K562 (cell line): ENCODE measurements around the gene CMIP. TPM values are rescaled to one million over a fixed set of nuclear protein-coding genes. Genes with fewer than 3 reads are reported as not detected.
A peak's percentile ranks its signal among the peaks of the same experiment; 100 is the strongest.

ENCODE experiments used
- BACH1 ChIP-seq: fragments of 200-800 bp; sonication (Bioruptor generic); IDR thresholded peaks from 2 replicates; pipeline ENCODE4 v1.6.1; 2016; ENCODE audit warnings: missing genetic modification characterization, missing compliant biosample characterization
- CBX3 ChIP-seq, 2 experiments: IDR thresholded peaks; 1 replicate in 1 of 2; 2 replicates in 1 of 2; pipeline ENCODE4 v1.6.1; 2012; ENCODE audit warnings: inconsistent platforms in 2 of 2, low read length in 2 of 2, borderline replicate concordance in 1 of 2, control low read depth in 1 of 2
- CHAMP1 ChIP-seq: fragments of 450-650 bp; IDR thresholded peaks from 2 replicates; pipeline ENCODE4 v1.6.1; 2016; ENCODE audit warnings: mild to moderate bottlenecking
- CREB3L1 ChIP-seq: fragments of 450-650 bp; IDR thresholded peaks from 2 replicates; pipeline ENCODE4 v1.6.1; 2014; ENCODE audit warnings: low read depth, mild to moderate bottlenecking, moderate library complexity, borderline replicate concordance
- ELF1 ChIP-seq: fragments of 200-800 bp; sonication (Bioruptor generic); IDR thresholded peaks from 2 replicates; pipeline ENCODE4 v1.6.1; 2016; ENCODE audit warnings: missing genetic modification characterization, missing compliant biosample characterization
- NCOA1 ChIP-seq: fragments of 450-650 bp; IDR thresholded peaks from 2 replicates; pipeline ENCODE4 v1.6.1; 2016; ENCODE audit warnings: low read depth
- NEUROD1 ChIP-seq: fragments of 150-350 bp; IDR thresholded peaks from 2 replicates; pipeline ENCODE4 v1.6.1; 2014; ENCODE audit warnings: borderline replicate concordance, low read length, low read depth; ENCODE audit not compliant: partially characterized antibody
- NFE2 ChIP-seq: IDR thresholded peaks from 2 replicates; pipeline ENCODE4 v1.6.1; 2014; ENCODE audit warnings: antibody characterized with exemption, low read depth
- SMAD1 ChIP-seq: fragments of 150-350 bp; IDR thresholded peaks from 2 replicates; pipeline ENCODE4 v1.6.1; 2014; ENCODE audit warnings: low read length, low read depth; ENCODE audit not compliant: partially characterized antibody
- SRSF9 ChIP-seq: fragments of 200-400 bp; formaldehyde crosslinking; IDR thresholded peaks from 2 replicates; pipeline ENCODE4 v1.6.1; 2017; ENCODE audit warnings: low read depth, low read length, borderline replicate concordance
- TBL1XR1 ChIP-seq, 2 experiments: IDR thresholded peaks; 2 replicates each; pipeline ENCODE4 v1.6.1; 2012; ENCODE audit warnings: improper control_type of control experiment in 2 of 2, low read length in 2 of 2, mild to moderate bottlenecking in 1 of 2
- TEAD1 ChIP-seq, 2 experiments: fragments of 450-650 bp in 1 of 2; sonication (generic) in 1 of 2; formaldehyde crosslinking; IDR thresholded peaks; 2 replicates each; pipeline versions ENCODE4 v1.4.0 to v1.8.0; 2020 to 2022; ENCODE audit warnings: mild to moderate bottlenecking in 2 of 2, missing genetic modification reagents in 1 of 2
- TFE3 ChIP-seq: fragments of 450-650 bp; formaldehyde crosslinking; IDR thresholded peaks from 2 replicates; pipeline ENCODE4 v1.4.0; 2020; ENCODE audit warnings: mild to moderate bottlenecking, mixed read lengths
- YBX1 ChIP-seq: fragments of 450-650 bp; IDR thresholded peaks from 2 replicates; pipeline ENCODE4 v1.7.1; 2016; ENCODE audit warnings: mild to moderate bottlenecking
- ZHX1 ChIP-seq: fragments of 150-350 bp; conservative IDR thresholded peaks from 2 replicates; pipeline ENCODE4 v1.6.1; 2014; ENCODE audit warnings: low read length
- ZNF512 ChIP-seq: IDR thresholded peaks from 2 replicates; pipeline ENCODE4 v1.6.1; 2016; ENCODE audit warnings: missing genetic modification characterization, missing compliant biosample characterization
- ZNF76 ChIP-seq: fragments of 250-450 bp; sonication (Bioruptor Pico); IDR thresholded peaks from 2 replicates; pipeline ENCODE4 v1.4.0; 2020; ENCODE audit warnings: mild to moderate bottlenecking, moderate library complexity, borderline replicate concordance
- polyA plus RNA-seq, 8 experiments: library from polyadenylated mRNA; depleted of rRNA in 4 of 8; stranded (reverse) in 5 of 8; unstranded in 3 of 8; fragments of >200 nt; fragmentation: Nextera tagmentation in 2 of 8; fragmentation: Illumina TruSeq in 1 of 8; extraction: Ambion mirVana in 2 of 8; extraction: Trizol in 1 of 8; gene quantifications; 2 replicates each; pipeline versions ENCODE4 v1.2.1 to v1.2.3, GENCODE V29; 2011 to 2014; ENCODE audit warnings: inconsistent platforms in 1 of 8, missing spikeins in 1 of 8
- total RNA-seq, 7 experiments: library from RNA; depleted of rRNA in 6 of 7; stranded (reverse); fragments of >200 nt in 6 of 7; fragmentation: Illumina TruSeq in 2 of 7; extraction: Trizol in 2 of 7; gene quantifications; 2 replicates each; pipeline versions ENCODE4 v1.2.1 to v1.2.3, GENCODE V29; 2011 to 2021; ENCODE audit warnings: low replicate concordance in 1 of 7

CMIP gene
- total and polyA plus RNA-seq, 9 of the 15 experiments (the other 6 are each of a cell fraction or from before 2014, with no cell fraction given) = 0.94 to 82.5 (median 10.3) TPM

GRCh38 chr16:81715358-81716196 lies 271.0 kb downstream of the CMIP start (continued):
- no peak for TF ChIP-seq TFE3
- TF ChIP-seq ZNF512 (tag) = no peak
- no peak for TF ChIP-seq SMAD1
- no peak for TF ChIP-seq TBL1XR1 (IDR thresholded peaks at IDR 0.05; ENCODE audit: low read length in 2 of 2)
- no peak for TF ChIP-seq ZNF76
- no peak for TF ChIP-seq SRSF9
- no peak for TF ChIP-seq NCOA1
- no peak for TF ChIP-seq BACH1 (tag)
- no peak for TF ChIP-seq ZHX1
- TF ChIP-seq ELF1 = no peak
- TF ChIP-seq CBX3 (IDR thresholded peaks at IDR 0.05; ENCODE audit: borderline replicate concordance in 1 of 2, low read length in 2 of 2) = no peak
- TF ChIP-seq CHAMP1 = no peak
- no peak for TF ChIP-seq TEAD1 (CRISPR knock-in tag; IDR thresholded peaks at IDR 0.05)
- TF ChIP-seq YBX1 = no peak
- no peak for TF ChIP-seq CREB3L1
- no peak for TF ChIP-seq NEUROD1
- TF ChIP-seq NFE2 = peak; percentile 86
